GM12873 (cell line): Measurements from ENCODE around the gene DLG2.

ENCODE experiments used
- CTCF ChIP-seq: IDR thresholded peaks from 2 replicates; pipeline ENCODE4 v1.5.1; 2012; ENCODE audit warnings: low read depth, mild to moderate bottlenecking, moderate library complexity, low read length, control low read depth; ENCODE audit not compliant: insufficient read depth; ENCODE audit errors: missing control alignments

The DLG2 gene

GRCh38 chr11:84825106-84825660 lies 802.0 kb downstream of the DLG2 start:
- TF ChIP-seq CTCF, result no peak

GRCh38 chr11:84824624-84825023 lies 802.5 kb downstream of the DLG2 start:
- TF ChIP-seq CTCF, result no peak

- no peak for TF ChIP-seq CTCF
Observed at GRCh38 chr11:84819537-84819936, 807.6 kb downstream of the DLG2 start.

- TF ChIP-seq CTCF, result no peak
Observed at GRCh38 chr11:84819128-84819527, 808.0 kb downstream of the DLG2 start.

- TF ChIP-seq CTCF, result no peak
Observed at GRCh38 chr11:84817998-84818397, 809.1 kb downstream of the DLG2 start.

- no peak for TF ChIP-seq CTCF
Observed at GRCh38 chr11:84812471-84812969, 814.6 kb downstream of the DLG2 start.

- TF ChIP-seq CTCF, result no peak
Observed at GRCh38 chr11:84806354-84806753, 820.8 kb downstream of the DLG2 start.
